Measurements from ENCODE around the gene GASK1A. TPM values are rescaled to one million over a fixed set of nuclear protein-coding genes. Genes with fewer than 3 reads are reported as not detected.

Gene GASK1A
- total RNA-seq, 6 experiments from 2014 or later = 5.5 to 17.5 (median 10.5) TPM

GRCh38 chr3:43075904-43076661, 97.0 kb downstream of the GASK1A start:
- no peak for DNase-seq
- Histone ChIP-seq H3K4me3 (peak overlapping the region in 1 of 3 donors; percentile 3), H3K27me3 (no peaks in the 10 kb centered on the region), H3K27ac (peak overlapping the region in 2 of 3 donors; percentile 86 to 98), H3K36me3 (peaks cover 0 to 7% (median 2%) of the 10 kb centered on the region in 4 donors), H3K9me3 (no peaks in the 10 kb centered on the region), H3K4me1 (peaks cover 0 to 25% (median 12%) of the 10 kb centered on the region in 4 donors)
- WGBS (ENCODE audit: insufficient coverage, low coverage, low lambda C conversion rate, missing lambda C conversion rate) = 100% methylated on average over 1 of the region's 5 CpGs
- TF ChIP-seq POLR2A (IDR thresholded peaks at IDR 0.05) = no peak
- no peak for TF ChIP-seq CTCF (IDR thresholded peaks at IDR 0.05)
- intact Hi-C loops (cut with DNase I) = no loop called here
- peak; percentile 7 to 30 (median 17) for ATAC-seq

GRCh38 chr3:43076857-43077256, 97.7 kb downstream of the GASK1A start:
- ATAC-seq = no peak
- Histone ChIP-seq H3K36me3 (peaks cover 0 to 7% (median 2%) of the 10 kb centered on the region in 4 donors), H3K4me3 (no peak overlapping the region), H3K9me3 (no peaks in the 10 kb centered on the region), H3K27me3 (no peaks in the 10 kb centered on the region), H3K27ac (peak overlapping the region in 1 of 3 donors; percentile 98), H3K4me1 (peaks cover 0 to 25% (median 12%) of the 10 kb centered on the region in 4 donors)
- 83% methylated on average over 4 of the region's 4 CpGs for WGBS (ENCODE audit: insufficient coverage, low coverage, low lambda C conversion rate, missing lambda C conversion rate)
- no peak for DNase-seq
- intact Hi-C loops (cut with DNase I) = no loop called here
- no peak for TF ChIP-seq CTCF (IDR thresholded peaks at IDR 0.05)
- TF ChIP-seq POLR2A (IDR thresholded peaks at IDR 0.05) = no peak

GRCh38 chr3:43077261-43077660, 98.2 kb downstream of the GASK1A start:
- TF ChIP-seq CTCF (IDR thresholded peaks at IDR 0.05) (no peak), POLR2A (IDR thresholded peaks at IDR 0.05) (no peak)

GRCh38 chr3:43077707-43078106, 98.6 kb downstream of the GASK1A start:
- intact Hi-C loops (cut with DNase I) = no loop called here

More at GRCh38 chr3:43077261-43077660, 98.2 kb downstream of the GASK1A start:
- H3K27ac ChIP-seq = peak overlapping the region in 1 of 3 donors; percentile 98
- peaks cover 0 to 25% (median 12%) of the 10 kb centered on the region in 4 donors for H3K4me1 ChIP-seq
- no peaks in the 10 kb centered on the region for H3K9me3 ChIP-seq
- H3K36me3 ChIP-seq = peaks cover 0 to 7% (median 2%) of the 10 kb centered on the region in 4 donors
- H3K27me3 ChIP-seq = no peaks in the 10 kb centered on the region
- 93% methylated on average over 2 of the region's 6 CpGs for WGBS (ENCODE audit: insufficient coverage, low coverage, low lambda C conversion rate, missing lambda C conversion rate)
- DNase-seq (no peak), ATAC-seq (no peak)
- H3K4me3 ChIP-seq = no peak overlapping the region
- intact Hi-C loops (cut with DNase I) = no loop called here

More at GRCh38 chr3:43077707-43078106, 98.6 kb downstream of the GASK1A start:
- DNase-seq (no peak), ATAC-seq (no peak)
- Histone ChIP-seq H3K27me3 (no peaks in the 10 kb centered on the region), H3K36me3 (peaks cover 0 to 7% (median 2%) of the 10 kb centered on the region in 4 donors), H3K4me3 (no peak overlapping the region), H3K27ac (no peak overlapping the region), H3K9me3 (no peaks in the 10 kb centered on the region), H3K4me1 (peaks cover 0 to 25% (median 12%) of the 10 kb centered on the region in 4 donors)
- no peak for TF ChIP-seq CTCF (IDR thresholded peaks at IDR 0.05)
- no peak for TF ChIP-seq POLR2A (IDR thresholded peaks at IDR 0.05)
